HG03439 (cell line): ENCODE measurements around the gene BNIPL.

Experiments used
- ATAC-seq: cut with Tn5 transposase; IDR thresholded peaks from one replicate; pipeline ENCODE4 v1.9.1; 2021; ENCODE audit warnings: mild to moderate bottlenecking, moderate library complexity; ENCODE audit not compliant: unreplicated experiment

Gene BNIPL

GRCh38 chr1:151055581-151055980, 19.2 kb downstream of the BNIPL start:
- ATAC-seq = no peak

DNA sequence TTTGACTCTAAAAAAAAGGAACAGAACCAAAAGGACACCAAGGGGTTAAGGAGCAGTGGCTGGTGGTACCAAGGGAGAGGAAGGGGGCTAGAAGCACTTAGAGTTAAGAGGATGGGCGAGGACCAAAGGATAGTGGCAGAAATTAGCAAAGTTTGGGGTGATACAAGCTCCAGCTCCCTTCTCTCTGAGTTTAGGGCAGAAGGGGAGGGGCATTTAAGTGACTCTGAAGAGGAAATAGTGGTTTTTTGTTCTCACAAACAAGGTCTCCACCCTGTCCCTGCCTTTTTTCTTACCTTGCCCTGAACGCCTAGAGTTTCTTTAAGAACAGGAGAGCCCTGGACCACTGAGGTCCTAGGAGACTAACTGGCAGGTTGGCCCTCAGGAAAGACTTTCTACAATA, 19.8 kb downstream of the BNIPL start:
- no peak for ATAC-seq

GRCh38 chr1:151058692-151059091, 22.3 kb downstream of the BNIPL start:
- no peak for ATAC-seq

DNA sequence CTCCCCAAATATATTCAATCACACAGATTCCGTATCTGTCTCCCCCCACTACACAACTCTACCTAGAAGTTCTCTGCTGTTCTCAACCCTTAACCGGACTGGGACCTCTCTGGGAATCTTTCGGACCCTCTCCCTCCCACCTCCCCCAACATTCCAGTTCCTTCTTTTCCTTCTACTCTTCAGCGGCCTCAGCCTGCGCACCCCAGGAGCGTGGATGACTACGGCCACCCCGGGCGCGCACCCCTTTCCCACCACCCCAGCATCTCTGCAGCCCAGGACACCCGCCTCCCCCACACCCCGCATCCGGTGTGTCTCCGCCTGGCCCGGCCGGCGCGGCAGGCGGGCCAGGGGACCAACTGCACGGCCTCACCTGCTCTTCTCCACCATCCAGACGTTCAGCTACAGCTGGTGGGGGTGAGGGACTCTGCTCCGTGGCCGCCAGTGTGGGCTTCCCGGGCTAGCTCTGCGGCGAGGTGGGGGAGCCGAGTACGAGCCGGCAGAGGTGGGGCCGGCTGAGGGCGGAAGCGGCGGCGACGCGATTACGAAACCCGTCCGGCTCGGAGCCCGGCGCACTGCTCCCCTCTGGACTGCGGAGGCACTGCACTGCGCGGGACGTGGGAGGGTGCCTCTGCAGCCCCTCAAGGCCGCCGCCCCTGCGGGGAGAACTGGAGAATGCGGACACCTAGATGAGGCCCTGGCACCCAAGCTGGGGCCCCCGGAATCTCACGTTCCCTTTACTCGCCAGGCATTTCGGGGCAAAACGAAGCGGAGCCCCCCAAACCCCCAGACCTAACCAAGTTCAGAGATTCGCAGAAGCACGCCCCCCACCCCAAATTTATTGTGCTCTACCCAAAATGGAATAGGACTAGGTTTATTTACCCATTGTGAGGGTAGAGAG, 23.0 kb downstream of the BNIPL start, which contains the start of gene CDC42SE1:
CDC42SE1 (minus strand) TSS at position 514 of the 898 bp plus-strand sequence. CDS start 3,892 bp downstream, outside the sequence.
- ATAC-seq = peak; percentile 75

DNA sequence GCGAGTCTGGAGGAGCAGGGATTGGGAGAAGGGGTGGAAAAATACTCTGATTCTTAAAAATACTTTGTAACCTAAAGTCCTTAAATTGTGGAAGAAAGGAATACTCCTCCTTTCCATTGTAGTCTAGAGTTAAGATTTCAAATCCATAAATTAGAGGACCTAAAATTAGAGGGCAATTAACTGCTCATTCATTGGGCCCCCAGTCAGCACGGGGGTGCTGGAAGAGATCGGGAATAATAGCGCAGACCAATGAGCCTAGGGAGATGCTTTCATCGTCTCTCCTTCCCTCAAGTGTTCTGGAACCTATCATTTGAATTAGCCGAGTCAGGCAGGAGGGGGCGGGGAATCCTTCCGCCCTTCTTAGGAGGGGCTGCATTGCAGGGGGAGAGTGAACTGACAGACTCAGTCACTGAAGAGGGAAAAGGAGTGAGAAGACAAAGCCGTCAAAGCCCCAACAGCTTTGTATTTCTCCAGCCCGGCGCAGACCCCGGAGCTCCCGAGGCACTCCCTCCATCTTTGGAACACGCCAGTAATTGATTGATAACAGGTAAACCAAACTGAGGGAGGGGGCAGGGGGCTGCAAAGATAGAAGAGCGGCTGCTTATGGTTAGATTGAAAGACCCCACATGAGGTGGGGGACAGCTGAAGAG, 23.7 kb downstream of the BNIPL start, which contains the start of gene MLLT11:
MLLT11 (plus strand) TSS at position 391 of the 650 bp plus-strand sequence. CDS start 6,828 bp downstream, outside the sequence.
- no peak for ATAC-seq

DNA sequence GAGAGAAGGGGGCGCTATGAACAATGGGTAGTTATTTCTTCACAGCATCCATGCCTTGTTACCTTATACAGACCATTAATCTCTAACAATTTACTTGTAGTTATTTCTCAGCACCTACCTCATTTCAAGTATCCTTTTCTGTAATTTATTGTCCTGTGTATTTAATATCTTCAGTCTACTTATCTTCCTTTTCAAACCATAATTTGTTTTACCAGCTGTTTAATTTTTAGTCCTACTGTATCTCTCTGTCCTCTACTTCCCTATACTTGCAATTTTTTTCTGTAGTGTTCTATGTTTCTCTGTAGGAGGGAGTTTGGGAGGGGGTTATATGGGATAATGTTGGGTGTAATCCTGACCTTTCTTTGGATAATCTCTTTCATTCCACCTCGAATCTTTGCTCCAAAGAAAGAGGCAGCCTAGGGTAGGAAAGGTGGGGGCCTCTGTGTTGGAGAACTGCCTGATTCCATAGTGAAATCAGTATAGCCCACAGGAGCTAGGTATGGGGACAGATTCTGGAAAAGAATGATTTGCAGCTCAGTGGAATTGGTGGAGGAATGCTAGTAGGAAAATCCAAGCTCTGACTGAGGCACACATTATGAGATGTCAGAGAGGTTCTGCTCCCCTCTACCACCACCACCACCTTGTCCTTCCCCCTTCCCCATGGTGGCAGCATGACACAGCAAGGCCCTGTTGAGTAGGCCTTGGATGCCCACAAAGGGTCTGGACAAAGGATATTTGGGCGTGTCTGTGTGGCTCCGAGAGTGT, 24.5 kb downstream of the BNIPL start:
- no peak for ATAC-seq

GRCh38 chr1:151061704-151062103, 25.3 kb downstream of the BNIPL start:
- no peak for ATAC-seq

DNA sequence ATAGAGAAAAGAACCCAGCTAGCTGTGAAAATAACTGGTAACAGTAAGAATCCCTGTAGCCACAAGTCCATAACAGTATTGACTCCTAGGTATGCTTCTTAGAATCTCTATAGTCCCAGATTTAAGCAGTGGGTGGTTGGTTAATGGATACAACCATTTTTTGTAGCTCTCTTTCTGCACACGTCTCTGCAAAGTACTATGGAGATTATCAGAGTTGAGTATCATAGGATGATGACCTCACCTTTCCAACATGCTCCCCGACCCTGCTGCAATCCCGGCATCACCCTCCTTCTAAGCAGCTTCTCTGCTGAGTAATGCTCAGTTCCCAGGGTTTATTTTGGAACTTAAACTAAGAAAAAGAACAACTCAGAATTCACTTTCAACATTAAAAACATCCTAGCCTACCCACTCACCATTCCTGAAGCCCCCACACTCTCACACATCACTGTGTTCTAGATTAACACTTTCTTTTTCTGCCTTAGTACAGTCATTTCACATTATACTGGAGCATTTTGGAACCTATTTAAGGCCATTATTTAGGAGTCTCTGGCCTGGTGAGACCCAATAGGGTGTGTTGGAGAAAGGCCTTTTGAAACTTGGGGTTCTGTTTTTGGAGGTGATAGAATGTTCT, 26.5 kb downstream of the BNIPL start:
- no peak for ATAC-seq

DNA sequence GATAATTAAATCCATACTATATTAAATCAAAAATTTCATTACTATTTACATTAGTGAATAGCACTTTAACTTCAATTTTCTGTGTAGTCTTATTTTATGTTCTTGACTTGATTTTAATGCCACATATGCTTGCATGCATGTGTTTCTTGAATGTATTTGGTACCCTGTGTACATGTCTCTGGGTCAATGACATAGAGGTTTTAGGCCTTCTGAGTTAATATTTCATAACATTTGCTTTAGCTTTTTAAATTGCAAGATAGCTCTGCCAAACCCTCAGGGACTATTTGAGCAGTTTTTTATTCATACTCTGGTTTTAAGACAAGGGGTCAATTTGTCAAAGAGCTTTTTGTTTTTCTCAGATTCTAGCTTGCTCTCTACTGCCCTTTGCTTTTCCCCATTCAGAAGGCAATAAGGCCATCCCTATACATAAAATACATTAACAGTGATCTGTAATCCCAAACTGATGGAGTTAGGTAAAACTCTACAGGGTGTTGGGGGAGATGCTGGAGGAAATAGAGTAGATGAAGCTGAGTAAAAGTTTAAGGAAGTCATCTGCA, 28.8 kb downstream of the BNIPL start:
- no peak for ATAC-seq

- no peak for ATAC-seq
These were observed 30.8 kb downstream of the BNIPL start for GRCh38 chr1:151067185-151067584.

DNA sequence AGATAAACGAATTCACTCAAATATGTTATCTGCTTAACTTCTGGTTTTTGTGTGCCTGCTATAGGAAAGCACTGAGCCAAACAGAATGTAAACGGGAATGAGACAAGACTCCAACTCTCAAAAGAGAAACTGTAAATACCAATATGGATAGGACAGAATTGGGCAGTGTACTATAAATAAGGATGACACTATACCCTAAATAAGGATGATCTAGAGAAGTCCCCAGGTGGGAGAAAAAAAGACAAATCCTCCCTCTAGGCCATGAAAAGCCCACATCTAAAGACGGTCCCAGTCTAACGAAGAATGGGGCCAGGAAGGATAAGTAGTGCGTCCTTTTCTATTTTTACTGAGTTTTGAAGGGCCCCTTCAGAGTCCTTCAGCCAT, 32.7 kb downstream of the BNIPL start:
- ATAC-seq = no peak

DNA sequence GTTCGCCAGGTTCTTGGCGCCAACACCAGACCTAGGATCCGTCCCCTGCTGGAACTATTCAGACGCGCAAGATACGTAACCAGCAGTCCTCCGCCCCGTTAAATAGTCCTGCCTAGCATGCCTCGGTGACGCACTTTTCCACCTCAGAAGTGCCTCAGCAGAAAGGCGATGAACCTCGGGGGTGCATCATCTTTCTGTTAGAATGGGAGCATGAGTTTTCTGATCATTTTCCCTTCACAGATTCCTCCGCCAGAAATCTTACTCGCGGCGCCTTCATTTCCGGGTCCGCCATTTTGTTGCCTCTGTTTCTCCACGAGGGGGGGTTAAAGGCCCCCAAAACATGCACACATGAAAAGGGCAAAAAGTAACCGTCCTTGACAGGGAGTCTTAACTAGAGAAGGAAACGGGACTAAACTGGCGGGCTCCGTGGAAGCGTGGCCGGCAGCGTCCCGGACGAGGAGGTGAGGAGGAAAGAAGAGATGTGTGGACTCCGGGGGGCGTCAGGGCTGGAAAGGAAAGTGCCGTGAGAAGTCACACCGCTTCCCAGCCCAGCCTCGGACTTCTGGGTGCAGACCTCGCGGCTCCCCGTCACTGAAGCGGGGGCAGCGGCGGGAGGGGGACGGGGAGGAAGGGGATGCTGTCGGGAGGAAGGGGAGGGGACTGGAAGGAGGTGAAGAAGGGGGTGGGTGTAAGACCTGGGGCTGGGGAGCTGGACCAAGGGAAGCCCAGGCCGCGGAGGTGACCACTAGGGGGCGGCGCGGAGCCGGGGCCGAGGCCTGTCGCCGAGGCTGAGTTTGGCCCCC, 34.3 kb downstream of the BNIPL start, which contains the start of gene GABPB2:
GABPB2 (plus strand) TSS at position 288 of the 803 bp plus-strand sequence. CDS start 17,429 bp downstream, outside the sequence.
- ATAC-seq = peak; percentile 75

DNA sequence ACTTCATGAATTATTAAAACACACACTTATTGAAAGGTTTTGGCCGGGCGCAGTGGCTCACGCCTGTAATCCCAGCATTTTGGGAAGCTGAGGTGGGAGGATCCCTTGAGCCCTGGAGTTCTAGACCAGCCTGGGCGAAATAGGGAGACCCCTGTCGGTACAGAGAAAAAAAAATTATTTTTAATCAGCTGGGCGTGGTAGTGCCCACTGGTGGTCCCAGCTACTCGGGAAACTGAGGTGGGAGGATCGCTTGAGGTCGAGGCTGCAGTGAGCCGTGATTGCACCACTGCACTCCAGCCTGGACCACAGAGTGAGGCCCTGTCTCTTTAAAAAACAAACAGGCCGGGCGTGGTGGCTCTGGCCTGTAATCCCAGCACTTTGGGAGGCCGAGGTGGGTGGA, 35.8 kb downstream of the BNIPL start:
- ATAC-seq = no peak

- no peak for ATAC-seq
These were observed 49.7 kb downstream of the BNIPL start for GRCh38 chr1:151085953-151086559.
